GM21619 (cell line): ENCODE measurements around the gene PEX13.
"Not testable (repeated sequence)": the region's sequence is repeated elsewhere in the genome, so short reads cannot be mapped to it uniquely, and the experiment has no call there.

Experiments used
- ATAC-seq: cut with Tn5 transposase; IDR thresholded peaks from one replicate; pipeline ENCODE4 v1.9.1; 2021; ENCODE audit not compliant: unreplicated experiment

Gene PEX13

GRCh38 chr2:61017556-61018317, at the start of gene PEX13, which contains the start of gene PUS10:
PEX13 (plus strand) TSS chr2:61017720; CDS start chr2:61017760, 40 bp downstream.
PUS10 (minus strand) TSS chr2:61018255; CDS start chr2:61011890, 6,365 bp downstream.
- peak; percentile 78 for ATAC-seq

GRCh38 chr2:60972889-60973656, 44.4 kb upstream of the PEX13 start:
- no peak for ATAC-seq

GRCh38 chr2:60973705-60974104, 43.8 kb upstream of the PEX13 start:
- no peak for ATAC-seq

- no peak for ATAC-seq
Measured at GRCh38 chr2:60974652-60975051, 42.9 kb upstream of the PEX13 start.

GRCh38 chr2:60976256-60976850, 41.2 kb upstream of the PEX13 start:
- ATAC-seq, result no peak

GRCh38 chr2:60976875-60977561, 40.5 kb upstream of the PEX13 start:
- no peak for ATAC-seq

- no peak for ATAC-seq
Measured at GRCh38 chr2:60977562-60977895, 40.0 kb upstream of the PEX13 start.

GRCh38 chr2:60979231-60979630, 38.3 kb upstream of the PEX13 start:
- ATAC-seq, result no peak

- peak; percentile 41 for ATAC-seq
Measured at GRCh38 chr2:60980071-60980815, 37.3 kb upstream of the PEX13 start.

- not testable (repeated sequence) for ATAC-seq
Measured at GRCh38 chr2:60982066-60982465, 35.5 kb upstream of the PEX13 start.

- no peak for ATAC-seq
Measured at GRCh38 chr2:60984720-60985119, 32.8 kb upstream of the PEX13 start.

- no peak for ATAC-seq
Measured at GRCh38 chr2:60987041-60987440, 30.5 kb upstream of the PEX13 start.

GRCh38 chr2:60987656-60988055, 29.9 kb upstream of the PEX13 start:
- not testable (repeated sequence) for ATAC-seq

GRCh38 chr2:60989259-60989658, 28.3 kb upstream of the PEX13 start:
- ATAC-seq, result no peak

GRCh38 chr2:60991644-60992043, 25.9 kb upstream of the PEX13 start:
- ATAC-seq, result no peak

GRCh38 chr2:60992985-60993392, 24.5 kb upstream of the PEX13 start:
- ATAC-seq, result peak; percentile 97

GRCh38 chr2:60994131-60994530, 23.4 kb upstream of the PEX13 start:
- no peak for ATAC-seq

- no peak for ATAC-seq
Measured at GRCh38 chr2:60998628-60999545, 18.6 kb upstream of the PEX13 start.

- no peak for ATAC-seq
Measured at GRCh38 chr2:61005736-61006135, 11.8 kb upstream of the PEX13 start.
